SK-N-MC (cell line): Measurements from ENCODE around the gene TRUB2.

ENCODE experiments used
- EZH2 ChIP-seq: fragments of 200-600 bp; sonication (generic); IDR thresholded peaks from one replicate; pipeline ENCODE4 v1.6.1; 2017; ENCODE audit warnings: antibody characterized with exemption
- FOXP2 ChIP-seq: optimal IDR thresholded peaks from 2 replicates; pipeline ENCODE3; 2011; ENCODE audit warnings: mild to moderate bottlenecking, moderate library complexity; ENCODE audit not compliant: insufficient read depth; ENCODE audit errors: extremely low read length, control extremely low read depth
- POLR2AphosphoS5 ChIP-seq: IDR thresholded peaks from 2 replicates; pipeline ENCODE4 v1.6.1; 2012; ENCODE audit warnings: mild to moderate bottlenecking, low read depth, low read length, borderline replicate concordance

DNA sequence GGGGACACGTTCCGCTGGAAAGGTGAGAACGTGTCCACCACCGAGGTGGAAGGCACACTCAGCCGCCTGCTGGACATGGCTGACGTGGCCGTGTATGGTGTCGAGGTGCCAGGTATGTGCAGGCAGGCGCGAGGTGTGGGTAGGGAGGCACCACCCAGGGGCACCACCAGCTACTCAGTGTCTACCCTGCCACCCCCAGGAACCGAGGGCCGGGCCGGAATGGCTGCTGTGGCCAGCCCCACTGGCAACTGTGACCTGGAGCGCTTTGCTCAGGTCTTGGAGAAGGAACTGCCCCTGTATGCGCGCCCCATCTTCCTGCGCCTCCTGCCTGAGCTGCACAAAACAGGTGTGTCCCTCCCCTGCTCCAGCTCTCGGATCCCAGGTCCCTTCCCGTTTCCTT is 33.2 kb upstream of the TRUB2 start:
- TF ChIP-seq EZH2 (no peak), POLR2AphosphoS5 (no peak), FOXP2 (no peak)
